ENCODE measurements around the gene EXOSC5. TPM values are rescaled to one million over a fixed set of nuclear protein-coding genes. Genes with fewer than 3 reads are reported as not detected.

The EXOSC5 gene
- total and polyA plus RNA-seq, 2 donors (not counting 1 experiment from before 2014, with no cell fraction given) = 14.1 to 41.4 TPM

GRCh38 chr19:41391618-41392017, 5.5 kb downstream of the EXOSC5 start:
- peaks cover 12 to 15% of the 10 kb centered on the region in 2 donors for H3K4me1 ChIP-seq (ENCODE audit: control insufficient read depth in 2 of 2, insufficient read depth in 2 of 2, low read length in 2 of 2)
- no peaks in the 10 kb centered on the region for H3K27me3 ChIP-seq (replicated peaks in 1 of 4; ENCODE audit: control extremely low read depth in 1 of 4, control insufficient read depth in 3 of 4, insufficient read depth in 4 of 4, low read length in 3 of 4)
- DNase-seq (no peak), ATAC-seq (ENCODE audit: low read depth) (no peak)
- Mint-ChIP-seq H3K27me3 (no peaks in the 10 kb centered on the region), H3K27ac (no peak overlapping the region), H3K4me3 (no peak overlapping the region), H3K9me3 (ENCODE audit: insufficient read depth) (no peaks in the 10 kb centered on the region), H3K4me1 (peaks cover 13% of the 10 kb centered on the region)
- ChIA-PET CTCF (no interaction called here), POLR2A (no interaction called here)
- H2AFZ ChIP-seq (ENCODE audit: insufficient read depth, low read depth, low read length, poor library complexity, severe bottlenecking) = no peak overlapping the region
- intact Hi-C loops (cut with micrococcal nuclease) = no loop called here
- peaks cover 29% of the 10 kb centered on the region for H3K79me2 ChIP-seq (ENCODE audit: control insufficient read depth, insufficient read depth, low read length)
- 86% methylated on average over 2 of the region's 11 CpGs for WGBS (ENCODE audit: insufficient coverage)
- no peaks in the 10 kb centered on the region for H3K9me3 ChIP-seq (ENCODE audit: control extremely low read depth in 1 of 3, control insufficient read depth in 2 of 3, insufficient read depth in 1 of 3, low read length in 2 of 3)
- H3K9ac ChIP-seq (ENCODE audit: low read length) = no peak overlapping the region
- no peak overlapping the region for H3K4me3 ChIP-seq (ENCODE audit: control extremely low read depth in 1 of 5, extremely low read depth in 1 of 5, insufficient read depth in 1 of 5, low read depth in 2 of 5, low read length in 4 of 5)
- no peak overlapping the region for H3K4me2 ChIP-seq (replicated peaks; ENCODE audit: low read depth, low read length, poor library complexity, severe bottlenecking)
- H3K27ac ChIP-seq (ENCODE audit: low read length in 2 of 2) = no peak overlapping the region
- H4K20me1 ChIP-seq (ENCODE audit: control insufficient read depth, insufficient read depth, low read length, poor library complexity, severe bottlenecking) = no peaks in the 10 kb centered on the region
- H3K36me3 ChIP-seq (replicated peaks in 1 of 2; ENCODE audit: control extremely low read depth in 1 of 2, control insufficient read depth in 1 of 2, extremely low read depth in 1 of 2, insufficient read depth in 2 of 2, low read length in 1 of 2) = peaks cover 0 to 49% of the 10 kb centered on the region in 2 experiments
- no peak for TF ChIP-seq CTCF (IDR thresholded peaks at IDR 0.05)
- TF ChIP-seq EZH2 (IDR thresholded peaks at IDR 0.05; ENCODE audit: borderline replicate concordance, insufficient read depth, low read depth, low read length, poor library complexity, severe bottlenecking) = no peak

- ATAC-seq (ENCODE audit: low read depth) (no peak), DNase-seq (no peak)
- no peaks in the 10 kb centered on the region for H3K27me3 Mint-ChIP-seq
- Histone ChIP-seq H3K4me1 (ENCODE audit: control insufficient read depth in 2 of 2, insufficient read depth in 2 of 2, low read length in 2 of 2) (no peaks in the 10 kb centered on the region), H2AFZ (ENCODE audit: insufficient read depth, low read depth, low read length, poor library complexity, severe bottlenecking) (no peak overlapping the region), H3K79me2 (ENCODE audit: control insufficient read depth, insufficient read depth, low read length) (no peaks in the 10 kb centered on the region), H3K9me3 (ENCODE audit: control extremely low read depth in 1 of 3, control insufficient read depth in 2 of 3, insufficient read depth in 1 of 3, low read length in 2 of 3) (no peaks in the 10 kb centered on the region), H3K27ac (ENCODE audit: low read length in 2 of 2) (no peak overlapping the region), H3K4me3 (ENCODE audit: control extremely low read depth in 1 of 5, extremely low read depth in 1 of 5, insufficient read depth in 1 of 5, low read depth in 2 of 5, low read length in 4 of 5) (no peak overlapping the region), H4K20me1 (ENCODE audit: control insufficient read depth, insufficient read depth, low read length, poor library complexity, severe bottlenecking) (no peaks in the 10 kb centered on the region), H3K27me3 (replicated peaks in 1 of 4; ENCODE audit: control extremely low read depth in 1 of 4, control insufficient read depth in 3 of 4, insufficient read depth in 4 of 4, low read length in 3 of 4) (no peaks in the 10 kb centered on the region), H3K4me2 (replicated peaks; ENCODE audit: low read depth, low read length, poor library complexity, severe bottlenecking) (no peak overlapping the region), H3K36me3 (replicated peaks in 1 of 2; ENCODE audit: control extremely low read depth in 1 of 2, control insufficient read depth in 1 of 2, extremely low read depth in 1 of 2, insufficient read depth in 2 of 2, low read length in 1 of 2) (peaks cover 0 to 43% of the 10 kb centered on the region in 2 experiments), H3K9ac (ENCODE audit: low read length) (no peak overlapping the region)
- H3K4me3 Mint-ChIP-seq = no peak overlapping the region
- no peak for TF ChIP-seq EZH2 (IDR thresholded peaks at IDR 0.05; ENCODE audit: borderline replicate concordance, insufficient read depth, low read depth, low read length, poor library complexity, severe bottlenecking)
- TF ChIP-seq CTCF (IDR thresholded peaks at IDR 0.05) = no peak
- intact Hi-C loops (cut with micrococcal nuclease) = no loop called here
- H3K4me1 Mint-ChIP-seq = no peaks in the 10 kb centered on the region
- ChIA-PET POLR2A (no interaction called here), CTCF (interaction anchor here (0.5 to 0.6 kb wide), 2 partner anchors 62 to 131 kb away, joined by 3 read pairs; no protein-coding TSS in a partner anchor)
- no peak overlapping the region for H3K27ac Mint-ChIP-seq
- 99% methylated on average over 11 of the region's 13 CpGs for WGBS (ENCODE audit: insufficient coverage)
- H3K9me3 Mint-ChIP-seq (ENCODE audit: insufficient read depth) = no peaks in the 10 kb centered on the region
These were observed 10.7 kb downstream of the EXOSC5 start for GRCh38 chr19:41386442-41386841.
